Fibroblast of skin of scalp (primary cell): ENCODE measurements around the gene ANGPTL1. TPM values are rescaled to one million over a fixed set of nuclear protein-coding genes. Genes with fewer than 3 reads are reported as not detected.

ENCODE experiments used
- DNase-seq: peaks from one replicate; pipeline ENCODE4 v3.0.0-alpha.2; 2013
- polyA plus RNA-seq, 2 experiments: library from polyadenylated mRNA; unstranded; fragments of 120-200 nt; gene quantifications; one replicate each; pipeline ENCODE4 v1.2.1, GENCODE V29; 2013; ENCODE audit not compliant: insufficient read length in 2 of 2

Gene ANGPTL1, protein sequence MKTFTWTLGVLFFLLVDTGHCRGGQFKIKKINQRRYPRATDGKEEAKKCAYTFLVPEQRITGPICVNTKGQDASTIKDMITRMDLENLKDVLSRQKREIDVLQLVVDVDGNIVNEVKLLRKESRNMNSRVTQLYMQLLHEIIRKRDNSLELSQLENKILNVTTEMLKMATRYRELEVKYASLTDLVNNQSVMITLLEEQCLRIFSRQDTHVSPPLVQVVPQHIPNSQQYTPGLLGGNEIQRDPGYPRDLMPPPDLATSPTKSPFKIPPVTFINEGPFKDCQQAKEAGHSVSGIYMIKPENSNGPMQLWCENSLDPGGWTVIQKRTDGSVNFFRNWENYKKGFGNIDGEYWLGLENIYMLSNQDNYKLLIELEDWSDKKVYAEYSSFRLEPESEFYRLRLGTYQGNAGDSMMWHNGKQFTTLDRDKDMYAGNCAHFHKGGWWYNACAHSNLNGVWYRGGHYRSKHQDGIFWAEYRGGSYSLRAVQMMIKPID
- polyA plus RNA-seq (2013, experiment 1 of 2; ENCODE audit: insufficient read length) = 0.76 TPM
- polyA plus RNA-seq (2013, experiment 2 of 2; ENCODE audit: insufficient read length) = 1.6 TPM

GRCh38 chr1:178870944-178871343 lies at the start of gene ANGPTL1:
ANGPTL1 (minus strand) TSS chr1:178871077; CDS start chr1:178865776, 5,301 bp downstream.
- peak; percentile 4 for DNase-seq

GRCh38 chr1:178919581-178919980 lies 48.7 kb upstream of the ANGPTL1 start:
- DNase-seq = no peak

- no peak for DNase-seq
Measured at GRCh38 chr1:178918955-178919354, 48.1 kb upstream of the ANGPTL1 start.

DNA sequence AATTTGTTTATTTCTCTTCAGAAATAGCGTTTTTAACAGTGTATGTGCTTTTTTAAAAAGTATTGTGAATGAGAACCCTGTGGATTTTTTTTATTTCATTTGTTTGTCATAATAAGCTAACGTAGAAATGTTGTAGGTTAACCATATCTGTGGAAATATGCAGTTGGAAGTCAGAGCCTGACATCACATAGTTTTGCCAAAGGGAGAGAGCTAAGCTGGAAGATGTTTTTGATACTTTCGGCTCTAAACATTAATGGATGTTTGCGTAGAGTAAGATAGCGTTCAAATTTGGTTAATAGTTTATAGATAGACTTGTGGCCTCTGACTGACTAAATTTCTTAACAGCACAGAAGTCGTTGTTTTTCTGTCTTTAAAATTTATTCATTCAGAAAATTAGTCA lies 47.4 kb upstream of the ANGPTL1 start:
- DNase-seq = no peak

DNA sequence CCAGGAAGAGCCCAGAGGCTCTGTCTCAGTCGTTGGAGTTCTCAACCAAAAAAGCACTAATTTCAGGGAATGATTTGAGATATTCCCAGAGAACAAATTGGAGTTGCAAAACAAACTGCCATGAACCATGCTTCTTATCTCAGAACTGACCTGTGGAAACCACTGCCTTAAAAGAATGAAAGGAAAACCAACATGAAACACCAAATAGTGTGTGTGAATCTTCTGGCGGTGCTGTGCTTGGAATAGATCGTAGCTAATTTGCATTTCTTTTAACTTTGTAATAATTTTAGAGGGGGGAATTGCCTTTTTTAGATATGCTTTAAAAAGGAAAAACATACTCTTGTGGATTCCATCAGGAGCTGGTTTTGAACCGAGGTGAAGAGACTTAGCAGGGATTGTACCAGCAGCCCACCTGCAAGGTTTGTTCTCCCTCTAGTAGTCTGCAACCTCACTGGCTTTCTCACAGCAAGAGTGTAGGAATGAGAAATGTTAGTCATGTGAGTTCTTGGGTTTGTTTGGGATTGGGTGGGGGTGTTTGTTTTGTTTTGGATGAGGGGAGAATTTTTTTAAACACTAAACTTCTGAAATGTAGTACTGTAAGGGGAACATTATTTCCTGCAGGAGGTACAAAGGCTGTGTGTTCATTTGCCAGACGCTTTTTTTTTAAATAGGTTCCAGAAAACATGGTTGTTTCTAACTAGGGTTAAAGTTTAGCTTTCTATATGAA lies 45.7 kb upstream of the ANGPTL1 start:
- DNase-seq = no peak

DNA sequence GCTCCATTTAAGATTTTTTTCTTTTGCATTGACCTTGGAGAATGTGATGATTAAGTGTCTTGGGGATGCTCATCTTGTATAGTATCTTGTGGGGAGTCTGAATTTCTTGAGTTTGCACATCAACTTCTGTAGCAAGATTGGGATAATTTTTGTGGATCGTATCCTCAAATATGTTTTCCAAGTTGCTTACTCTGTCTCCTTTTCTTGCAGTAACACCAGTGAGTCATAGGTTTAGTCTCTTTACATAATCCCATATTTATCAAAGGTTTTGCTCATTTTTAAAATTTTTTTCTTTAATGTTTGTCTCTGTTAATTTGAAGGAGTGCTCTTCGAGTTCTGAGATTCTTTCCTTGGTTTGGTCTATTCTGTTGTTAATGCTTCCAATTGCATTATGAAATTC lies 41.7 kb upstream of the ANGPTL1 start:
- peak; percentile 7 for DNase-seq

DNA sequence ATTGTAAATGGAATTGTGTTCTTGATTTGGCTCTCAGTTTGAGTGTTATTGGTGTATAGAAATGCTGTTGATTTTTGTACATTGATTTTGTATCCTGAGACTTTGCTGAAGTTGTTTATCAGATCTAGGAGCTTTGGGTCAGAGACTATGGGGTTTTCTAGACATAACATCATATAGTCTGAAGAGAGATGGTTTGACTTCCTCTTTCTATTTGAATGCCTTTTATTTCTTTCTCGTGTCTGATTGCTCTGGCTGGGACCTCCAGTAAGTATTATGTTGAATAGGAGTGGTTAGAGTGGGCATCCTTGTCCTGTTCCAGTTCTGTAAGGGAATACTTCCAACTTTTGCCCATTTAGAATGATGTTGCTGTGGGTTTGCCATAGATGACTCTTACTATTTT lies 39.1 kb upstream of the ANGPTL1 start:
- no peak for DNase-seq

DNA sequence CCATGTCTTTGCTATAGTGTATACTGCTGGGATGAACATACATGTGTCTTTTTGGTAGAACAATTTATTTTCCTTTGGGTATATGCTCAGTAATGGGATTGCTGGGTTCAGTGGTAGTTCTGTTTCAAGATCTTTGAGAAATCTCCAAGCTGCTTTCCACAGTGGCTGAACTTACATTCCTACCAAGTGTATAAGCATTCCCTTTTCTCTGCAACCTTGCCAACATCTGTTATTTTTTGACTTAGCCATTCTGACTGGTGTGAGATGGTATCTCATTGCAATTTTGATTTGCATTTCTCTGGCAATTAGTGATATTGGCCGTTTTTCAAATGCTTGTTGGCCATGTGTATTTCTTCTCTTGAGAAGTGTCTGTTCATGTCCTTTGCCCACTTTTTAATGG lies 37.5 kb upstream of the ANGPTL1 start:
- DNase-seq = peak; percentile 70

- DNase-seq = no peak
Measured at GRCh38 chr1:178901482-178902125, 30.7 kb upstream of the ANGPTL1 start.

DNA sequence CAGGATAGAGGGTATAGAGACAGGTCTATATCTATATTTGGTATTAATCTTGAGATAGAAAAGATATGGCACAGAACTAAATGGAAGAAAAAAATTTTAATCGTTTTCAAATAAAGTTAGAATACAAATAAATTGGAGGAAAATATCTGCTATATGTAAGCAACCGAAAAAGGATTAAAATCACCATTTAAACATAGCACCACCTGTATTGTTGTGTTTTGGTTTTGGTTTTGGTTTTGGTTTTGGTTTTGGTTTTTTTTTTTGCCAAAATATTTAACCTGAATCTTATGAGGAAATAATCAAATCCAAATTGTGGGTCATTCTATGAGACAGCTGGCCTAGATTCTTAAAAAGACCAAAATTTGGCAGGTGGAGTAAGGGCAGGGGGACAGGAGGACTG lies 28.5 kb upstream of the ANGPTL1 start:
- DNase-seq = no peak

- DNase-seq = no peak
Measured at GRCh38 chr1:178898401-178898800, 27.5 kb upstream of the ANGPTL1 start.

DNA sequence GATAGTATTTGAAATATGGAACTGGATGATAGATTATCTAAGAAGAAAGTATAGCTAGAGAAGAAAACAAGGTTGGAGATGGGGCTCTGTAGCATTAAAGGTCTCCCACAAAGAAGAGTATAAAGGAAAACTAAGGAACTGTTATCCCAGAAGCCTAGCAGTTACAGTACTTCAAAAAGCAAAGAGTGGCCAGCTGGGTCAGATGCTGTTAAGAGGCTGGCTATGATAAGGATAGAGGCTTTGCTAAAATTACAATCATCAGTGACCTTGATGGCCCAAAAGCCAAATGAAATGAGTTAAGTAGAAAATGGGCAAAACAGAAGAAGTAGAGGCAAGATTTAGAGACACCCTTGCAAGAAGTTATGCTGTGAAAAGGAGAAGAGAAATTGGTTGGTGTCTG lies 25.1 kb upstream of the ANGPTL1 start:
- no peak for DNase-seq

- no peak for DNase-seq
Measured at GRCh38 chr1:178886551-178886950, 15.7 kb upstream of the ANGPTL1 start.

DNA sequence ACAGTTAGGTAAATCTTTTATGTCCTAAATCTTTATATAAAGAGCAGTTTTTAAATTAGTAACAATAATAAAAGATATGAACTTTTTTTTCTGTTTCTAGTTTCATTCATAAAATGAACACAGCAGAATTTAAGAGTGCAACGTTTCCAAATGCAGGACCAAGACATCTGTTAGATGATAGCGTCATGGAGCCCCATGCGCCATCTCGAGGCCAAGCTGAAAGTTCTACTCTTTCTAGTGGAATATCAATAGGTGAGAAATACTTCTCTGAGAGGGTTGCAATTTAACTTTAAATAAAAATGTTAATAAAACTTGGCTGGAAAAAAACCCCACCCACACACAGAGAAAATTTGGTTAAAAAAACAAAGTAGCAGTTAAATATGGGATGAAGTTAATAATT lies 15.0 kb upstream of the ANGPTL1 start:
- DNase-seq = no peak

GRCh38 chr1:178881950-178882349 lies 11.1 kb upstream of the ANGPTL1 start:
- DNase-seq = no peak

DNA sequence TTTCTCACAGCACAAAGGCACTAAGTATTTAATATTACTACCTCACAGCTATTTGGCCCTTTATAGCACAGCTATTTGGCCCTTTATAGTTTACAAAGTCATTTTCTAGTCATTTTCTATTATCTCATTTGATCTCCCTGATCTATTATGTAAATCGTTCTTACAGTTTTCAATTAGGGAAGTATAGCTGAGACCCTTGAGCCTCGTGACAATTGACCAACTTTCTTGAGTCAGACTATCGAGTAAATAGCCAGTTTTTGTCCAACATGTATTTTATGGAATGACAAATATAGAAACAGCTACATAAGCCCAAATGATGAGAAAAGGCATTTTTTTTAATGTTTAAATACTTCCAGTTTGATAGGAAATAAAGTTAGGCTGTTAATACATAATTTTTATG lies 7.0 kb upstream of the ANGPTL1 start:
- no peak for DNase-seq

DNA sequence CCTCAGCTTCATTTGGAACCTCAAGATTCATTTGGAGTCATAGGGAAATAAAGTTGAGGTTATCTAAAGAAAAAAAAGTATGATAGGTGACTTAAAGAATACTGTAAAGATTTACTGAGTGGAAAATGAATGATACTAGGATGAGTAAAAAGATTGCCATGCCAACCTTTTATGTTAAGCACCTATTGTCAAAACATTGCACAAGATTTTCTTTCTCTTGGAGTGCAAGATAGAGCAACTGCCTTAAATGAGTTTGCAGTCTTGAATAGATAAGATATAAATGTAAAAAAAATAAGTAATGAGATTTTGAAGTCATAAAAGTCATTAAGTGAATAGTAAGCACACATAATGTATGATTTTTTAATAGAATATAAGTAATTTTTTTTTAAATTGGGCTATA lies 5.1 kb upstream of the ANGPTL1 start:
- no peak for DNase-seq

DNA sequence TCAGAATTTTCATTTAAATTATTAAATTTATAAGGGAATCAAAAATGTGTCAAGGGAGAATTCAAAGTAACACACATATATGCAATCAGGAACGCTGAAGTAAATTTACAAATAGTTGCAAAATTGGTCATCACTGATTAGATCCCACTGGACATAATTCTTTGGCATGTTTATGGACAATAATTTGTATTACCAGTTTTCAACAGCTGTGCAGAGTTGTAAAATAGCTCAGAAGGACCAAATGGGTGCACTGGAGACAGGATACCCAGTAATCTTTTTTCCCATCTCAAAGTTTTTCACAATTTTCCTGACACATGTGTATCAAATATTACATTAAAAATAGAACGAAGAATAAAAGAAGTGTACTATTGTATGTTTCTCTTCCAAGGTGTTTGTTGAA lies 4.1 kb upstream of the ANGPTL1 start:
- DNase-seq = no peak

- no peak for DNase-seq
Measured at GRCh38 chr1:178871551-178872320, 859 bp upstream of the ANGPTL1 start.

DNA sequence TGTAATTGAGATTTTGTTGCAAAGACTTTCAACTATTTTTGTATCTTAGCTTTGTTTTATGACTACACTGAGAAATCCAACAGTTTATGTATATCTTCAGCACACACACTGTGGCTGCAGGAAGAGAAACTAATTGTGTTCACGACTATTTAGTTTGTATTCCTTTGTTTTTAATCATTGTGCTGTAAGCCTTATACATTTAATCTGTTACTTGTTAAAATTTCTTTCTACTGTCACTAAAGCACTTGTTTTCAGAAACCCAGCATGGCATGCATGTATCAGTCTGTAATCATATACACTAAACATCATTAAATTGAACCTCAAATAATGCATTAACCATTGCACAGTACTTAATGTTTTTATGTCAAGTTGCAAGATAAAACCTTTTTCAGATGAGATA lies 656 bp downstream of the ANGPTL1 start:
- DNase-seq = no peak

DNA sequence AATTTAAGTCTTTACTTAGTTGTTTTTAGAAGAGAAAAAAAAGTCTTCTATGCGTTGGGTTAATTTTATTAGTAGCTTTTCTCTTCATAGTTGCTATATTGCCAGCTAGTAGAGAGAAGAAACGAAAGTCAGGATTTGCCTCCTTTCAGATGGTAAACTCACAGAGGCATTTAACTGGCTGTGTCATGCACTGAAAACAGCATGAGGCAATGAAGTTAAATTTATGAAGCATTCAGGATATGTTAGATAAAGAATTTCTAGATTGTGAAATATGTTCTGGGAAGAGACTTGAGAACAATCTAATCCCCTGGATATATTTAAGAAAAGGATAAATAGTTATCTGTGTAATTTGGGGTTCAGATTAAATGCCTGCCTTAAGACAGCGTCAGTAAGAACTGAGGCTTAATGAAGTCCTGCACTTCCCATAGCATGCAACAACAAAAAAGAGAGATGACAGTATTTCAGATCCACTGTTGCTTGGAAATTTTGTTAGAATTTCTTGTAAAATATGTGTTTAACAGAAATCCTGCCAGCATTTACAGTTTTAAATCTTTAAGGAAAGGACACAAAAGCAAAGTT lies 1.7 kb downstream of the ANGPTL1 start:
- DNase-seq = peak; percentile 64

DNA sequence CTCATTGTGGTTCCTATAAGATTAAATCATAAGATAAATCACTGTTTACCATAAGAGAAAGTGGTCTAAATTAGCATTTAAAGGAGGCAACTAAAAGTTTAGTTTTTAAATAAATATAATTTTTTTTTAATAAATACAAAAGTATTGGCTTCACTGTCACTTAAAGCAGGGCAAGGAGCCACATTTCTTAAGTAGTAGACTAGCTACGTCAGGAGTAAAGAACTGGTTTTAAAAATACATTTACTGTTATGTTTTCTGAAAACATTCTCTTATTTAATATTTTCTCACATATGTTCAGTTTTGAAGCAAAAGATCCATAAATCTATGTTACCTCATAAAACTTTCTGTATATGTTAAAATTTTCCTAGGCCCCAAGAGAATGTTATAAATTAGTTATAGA lies 2.2 kb downstream of the ANGPTL1 start:
- DNase-seq = no peak
